ENCODE measurements around the gene MAGI3.

DNA sequence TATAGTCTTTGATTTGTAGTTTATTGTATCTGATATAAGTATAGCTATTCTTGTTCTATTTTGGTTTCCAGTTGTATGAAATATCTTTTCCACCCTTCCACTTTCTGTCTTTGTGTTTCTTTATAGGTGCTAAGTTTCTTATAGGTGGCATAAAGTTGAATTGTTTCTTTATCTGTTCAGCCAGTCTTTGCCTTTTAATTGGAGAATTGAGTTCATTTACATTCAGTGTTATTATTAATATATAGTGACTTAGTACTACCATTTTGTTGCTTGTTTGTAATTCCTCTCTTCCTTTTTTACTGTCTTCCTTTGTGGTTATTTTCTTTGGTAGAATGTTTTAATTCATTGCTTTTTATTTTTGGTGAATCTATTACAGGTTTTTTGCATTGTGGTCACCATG, 77.7 kb downstream of the MAGI3 start:
- TF ChIP-seq BHLHE40 (IDR thresholded peaks at IDR 0.05; ENCODE audit: low read depth, low read length) (no peak), MYC (IDR thresholded peaks at IDR 0.05; ENCODE audit: borderline replicate concordance, low read length) (no peak), RAD21 (conservative IDR thresholded peaks at IDR 0.05 in 1 of 2, IDR thresholded peaks at IDR 0.05 in 1 of 2) (no peak), HOXA7 (CRISPR knock-in tag; IDR thresholded peaks at IDR 0.05) (no peak), HEYL (CRISPR knock-in tag; IDR thresholded peaks at IDR 0.05) (no peak)
- TF ChIP-seq, protein P1, sequence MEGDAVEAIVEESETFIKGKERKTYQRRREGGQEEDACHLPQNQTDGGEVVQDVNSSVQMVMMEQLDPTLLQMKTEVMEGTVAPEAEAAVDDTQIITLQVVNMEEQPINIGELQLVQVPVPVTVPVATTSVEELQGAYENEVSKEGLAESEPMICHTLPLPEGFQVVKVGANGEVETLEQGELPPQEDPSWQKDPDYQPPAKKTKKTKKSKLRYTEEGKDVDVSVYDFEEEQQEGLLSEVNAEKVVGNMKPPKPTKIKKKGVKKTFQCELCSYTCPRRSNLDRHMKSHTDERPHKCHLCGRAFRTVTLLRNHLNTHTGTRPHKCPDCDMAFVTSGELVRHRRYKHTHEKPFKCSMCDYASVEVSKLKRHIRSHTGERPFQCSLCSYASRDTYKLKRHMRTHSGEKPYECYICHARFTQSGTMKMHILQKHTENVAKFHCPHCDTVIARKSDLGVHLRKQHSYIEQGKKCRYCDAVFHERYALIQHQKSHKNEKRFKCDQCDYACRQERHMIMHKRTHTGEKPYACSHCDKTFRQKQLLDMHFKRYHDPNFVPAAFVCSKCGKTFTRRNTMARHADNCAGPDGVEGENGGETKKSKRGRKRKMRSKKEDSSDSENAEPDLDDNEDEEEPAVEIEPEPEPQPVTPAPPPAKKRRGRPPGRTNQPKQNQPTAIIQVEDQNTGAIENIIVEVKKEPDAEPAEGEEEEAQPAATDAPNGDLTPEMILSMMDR (IDR thresholded peaks at IDR 0.05): no peak
- TF ChIP-seq, protein P2, sequence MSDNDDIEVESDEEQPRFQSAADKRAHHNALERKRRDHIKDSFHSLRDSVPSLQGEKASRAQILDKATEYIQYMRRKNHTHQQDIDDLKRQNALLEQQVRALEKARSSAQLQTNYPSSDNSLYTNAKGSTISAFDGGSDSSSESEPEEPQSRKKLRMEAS (IDR thresholded peaks at IDR 0.05): no peak
- TF ChIP-seq, protein P3, sequence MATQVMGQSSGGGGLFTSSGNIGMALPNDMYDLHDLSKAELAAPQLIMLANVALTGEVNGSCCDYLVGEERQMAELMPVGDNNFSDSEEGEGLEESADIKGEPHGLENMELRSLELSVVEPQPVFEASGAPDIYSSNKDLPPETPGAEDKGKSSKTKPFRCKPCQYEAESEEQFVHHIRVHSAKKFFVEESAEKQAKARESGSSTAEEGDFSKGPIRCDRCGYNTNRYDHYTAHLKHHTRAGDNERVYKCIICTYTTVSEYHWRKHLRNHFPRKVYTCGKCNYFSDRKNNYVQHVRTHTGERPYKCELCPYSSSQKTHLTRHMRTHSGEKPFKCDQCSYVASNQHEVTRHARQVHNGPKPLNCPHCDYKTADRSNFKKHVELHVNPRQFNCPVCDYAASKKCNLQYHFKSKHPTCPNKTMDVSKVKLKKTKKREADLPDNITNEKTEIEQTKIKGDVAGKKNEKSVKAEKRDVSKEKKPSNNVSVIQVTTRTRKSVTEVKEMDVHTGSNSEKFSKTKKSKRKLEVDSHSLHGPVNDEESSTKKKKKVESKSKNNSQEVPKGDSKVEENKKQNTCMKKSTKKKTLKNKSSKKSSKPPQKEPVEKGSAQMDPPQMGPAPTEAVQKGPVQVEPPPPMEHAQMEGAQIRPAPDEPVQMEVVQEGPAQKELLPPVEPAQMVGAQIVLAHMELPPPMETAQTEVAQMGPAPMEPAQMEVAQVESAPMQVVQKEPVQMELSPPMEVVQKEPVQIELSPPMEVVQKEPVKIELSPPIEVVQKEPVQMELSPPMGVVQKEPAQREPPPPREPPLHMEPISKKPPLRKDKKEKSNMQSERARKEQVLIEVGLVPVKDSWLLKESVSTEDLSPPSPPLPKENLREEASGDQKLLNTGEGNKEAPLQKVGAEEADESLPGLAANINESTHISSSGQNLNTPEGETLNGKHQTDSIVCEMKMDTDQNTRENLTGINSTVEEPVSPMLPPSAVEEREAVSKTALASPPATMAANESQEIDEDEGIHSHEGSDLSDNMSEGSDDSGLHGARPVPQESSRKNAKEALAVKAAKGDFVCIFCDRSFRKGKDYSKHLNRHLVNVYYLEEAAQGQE (IDR thresholded peaks at IDR 0.05): no peak

Data from A549 (cell line).